Liver (tissue), 9 donors: Measurements from ENCODE around the gene KLHDC9. TPM values are rescaled to one million over a fixed set of nuclear protein-coding genes. Genes with fewer than 3 reads are reported as not detected.

ENCODE experiments used
- DNase-seq: peaks from one replicate; pipeline ENCODE4 v3.0.0-alpha.2; 2017; ENCODE audit warnings: low spot score
- H3K27ac ChIP-seq, 2 donors: one replicate each; pipeline ENCODE4 v1.7.0; 2013; ENCODE audit warnings: inconsistent platforms in 2 of 2, low read length in 2 of 2, control low read depth in 1 of 2, low read depth in 1 of 2, mild to moderate bottlenecking in 1 of 2
- H3K27me3 ChIP-seq, 4 donors: one replicate each; pipeline versions ENCODE4 v1.6.1 to v1.7.0; 2013; ENCODE audit warnings: low read length in 3 of 4, inconsistent platforms in 1 of 4, mild to moderate bottlenecking in 1 of 4, moderate library complexity in 1 of 4; ENCODE audit not compliant: control insufficient read depth in 4 of 4, insufficient read depth in 4 of 4
- H3K36me3 ChIP-seq, 4 donors: one replicate each; pipeline versions ENCODE4 v1.6.1 to v1.7.0; 2013; ENCODE audit warnings: low read length in 3 of 4, mild to moderate bottlenecking in 3 of 4, low read depth in 1 of 4, moderate library complexity in 1 of 4; ENCODE audit not compliant: control insufficient read depth in 4 of 4, insufficient read depth in 3 of 4
- H3K4me1 ChIP-seq, 4 donors: one replicate each; pipeline versions ENCODE4 v1.6.1 to v1.7.0; 2013; ENCODE audit warnings: low read length in 3 of 4, mild to moderate bottlenecking in 3 of 4, moderate library complexity in 1 of 4; ENCODE audit not compliant: control insufficient read depth in 4 of 4, insufficient read depth in 4 of 4
- H3K4me3 ChIP-seq, 3 donors: one replicate each; pipeline versions ENCODE4 v1.6.1 to v1.7.0; 2013; ENCODE audit warnings: low read length in 3 of 3, control low read depth in 1 of 3, low read depth in 1 of 3, mild to moderate bottlenecking in 1 of 3
- H3K9ac ChIP-seq, 2 donors: one replicate each; pipeline ENCODE4 v1.7.0; 2013; ENCODE audit warnings: low read length in 2 of 2, mild to moderate bottlenecking in 2 of 2, moderate library complexity in 2 of 2, control low read depth in 1 of 2, low read depth in 1 of 2
- H3K9me3 ChIP-seq, 4 donors: one replicate each; pipeline versions ENCODE4 v1.6.1 to v1.7.0; 2013; ENCODE audit warnings: low read length in 3 of 4; ENCODE audit not compliant: control insufficient read depth in 4 of 4
- ATF3 ChIP-seq: IDR thresholded peaks from 2 replicates; pipeline ENCODE4 v1.6.1; 2016; ENCODE audit warnings: antibody characterized with exemption
- CTCF ChIP-seq: fragments of 150-350 bp; IDR thresholded peaks from 2 replicates; pipeline ENCODE4 v1.5.1; 2017; ENCODE audit warnings: improper control_type of control experiment, low read depth, low read length; ENCODE audit not compliant: missing input control
- EGR1 ChIP-seq, 2 donors: IDR thresholded peaks; 2 replicates each; pipeline ENCODE4 v1.6.1; 2016 to 2018; ENCODE audit warnings: antibody characterized with exemption in 2 of 2, low read depth in 2 of 2
- FOXA2 ChIP-seq: IDR thresholded peaks from 2 replicates; pipeline ENCODE4 v1.6.1; 2016; ENCODE audit warnings: antibody characterized with exemption
- GABPA ChIP-seq, 2 donors: IDR thresholded peaks in 1 of 2; conservative IDR thresholded peaks in 1 of 2; 2 replicates each; pipeline ENCODE4 v1.6.1; 2016; ENCODE audit warnings: antibody characterized with exemption in 2 of 2, mild to moderate bottlenecking in 1 of 2, moderate library complexity in 1 of 2
- HNF4A ChIP-seq, 2 donors: conservative IDR thresholded peaks; 2 replicates each; pipeline ENCODE4 v1.6.1; 2016; ENCODE audit warnings: antibody characterized with exemption in 2 of 2, mild to moderate bottlenecking in 2 of 2
- HNF4G ChIP-seq: IDR thresholded peaks from 2 replicates; pipeline ENCODE4 v1.6.1; 2016; ENCODE audit warnings: antibody characterized with exemption
- MAX ChIP-seq: IDR thresholded peaks from 2 replicates; pipeline ENCODE4 v1.6.1; 2016; ENCODE audit warnings: antibody characterized with exemption
- REST ChIP-seq: IDR thresholded peaks from 2 replicates; pipeline ENCODE4 v1.6.1; 2016; ENCODE audit warnings: antibody characterized with exemption, mild to moderate bottlenecking
- RXRA ChIP-seq, 2 donors: IDR thresholded peaks; 2 replicates each; pipeline ENCODE4 v1.6.1; 2017 to 2018; ENCODE audit warnings: antibody characterized with exemption in 2 of 2, mild to moderate bottlenecking in 1 of 2
- TAF1 ChIP-seq: conservative IDR thresholded peaks from 2 replicates; pipeline ENCODE4 v1.6.1; 2016; ENCODE audit warnings: antibody characterized with exemption, mild to moderate bottlenecking
- YY1 ChIP-seq: IDR thresholded peaks from 2 replicates; pipeline ENCODE4 v1.6.1; 2016; ENCODE audit warnings: antibody characterized with exemption, mild to moderate bottlenecking
- ZBTB33 ChIP-seq: IDR thresholded peaks from 2 replicates; pipeline ENCODE4 v1.6.1; 2016; ENCODE audit warnings: antibody characterized with exemption
- WGBS: extraction: QIAGEN DNeasy Blood & Tissue Kit; methylation state at CpG from one replicate; pipeline ENCODE4 v1.1.7; 2013; 5-methylcytosine and 5-hydroxymethylcytosine counted together
- polyA plus RNA-seq, 2 donors: library from polyadenylated mRNA; stranded (reverse) in 1 of 2; unstranded in 1 of 2; fragments of 200-250 nt in 1 of 2; fragments of >200 nt in 1 of 2; fragmentation: Nextera tagmentation in 1 of 2; extraction: Ambion mirVana in 1 of 2; gene quantifications; one replicate each; pipeline versions ENCODE4 v1.2.1 to v1.2.3, GENCODE V29; 2013 to 2015
- total RNA-seq, 2 donors: library from RNA; depleted of rRNA; stranded (reverse); fragments of >200 nt; gene quantifications; one replicate each; pipeline ENCODE4 v1.2.3, GENCODE V29; 2014
- donor health status: healthy.
- donor health status: healthy.
- donor health status: healthy.
- donor health status: healthy.
- donor health status: healthy.

The KLHDC9 gene
- total and polyA plus RNA-seq, 4 donors: 1.9 to 3.3 (median 2.6) TPM

GRCh38 chr1:161106431-161106830 is 8.3 kb downstream of the KLHDC9 start (continued):
- TF ChIP-seq REST: no peak
- TF ChIP-seq RXRA (IDR thresholded peaks at IDR 0.05): no peak
- no peak for TF ChIP-seq YY1
- no peak for TF ChIP-seq EGR1 (IDR thresholded peaks at IDR 0.05; ENCODE audit: low read depth in 2 of 2)
- no peak for TF ChIP-seq FOXA2
- no peak for TF ChIP-seq MAX
- no peak for TF ChIP-seq ATF3

GRCh38 chr1:161111117-161111516 is 13.0 kb downstream of the KLHDC9 start:
- H3K9me3 ChIP-seq: no peaks in the 10 kb centered on the region
- H3K9ac ChIP-seq: no peak overlapping the region
- H3K36me3 ChIP-seq: peaks cover 0 to 2% (median 0%) of the 10 kb centered on the region in 4 donors
- peaks cover 5 to 17% (median 12%) of the 10 kb centered on the region in 4 donors for H3K4me1 ChIP-seq
- 94% methylated on average over 3 of the region's 3 CpGs for WGBS
- no peaks in the 10 kb centered on the region for H3K27me3 ChIP-seq
- no peak for DNase-seq
- H3K27ac ChIP-seq: no peak overlapping the region
- TF ChIP-seq HNF4G: no peak
- TF ChIP-seq ZBTB33: no peak
- TF ChIP-seq RXRA (IDR thresholded peaks at IDR 0.05): no peak
- no peak for TF ChIP-seq ATF3
- no peak for TF ChIP-seq TAF1
- TF ChIP-seq GABPA (IDR thresholded peaks at IDR 0.05 in 1 of 2, conservative IDR thresholded peaks at IDR 0.05 in 1 of 2): no peak
- TF ChIP-seq MAX: no peak
- no peak for TF ChIP-seq EGR1 (IDR thresholded peaks at IDR 0.05; ENCODE audit: low read depth in 2 of 2)
- TF ChIP-seq CTCF: no peak
- TF ChIP-seq HNF4A (conservative IDR thresholded peaks at IDR 0.05): no peak
- H3K4me3 ChIP-seq: no peak overlapping the region
